HG03432 (cell line): ENCODE measurements around the gene BTD.
A peak's percentile ranks its signal among the peaks of the same experiment; 100 is the strongest.

Experiments used
- ATAC-seq: cut with Tn5 transposase; IDR thresholded peaks from one replicate; pipeline ENCODE4 v1.9.1; 2021; ENCODE audit warnings: mild to moderate bottlenecking, moderate library complexity; ENCODE audit not compliant: unreplicated experiment

Gene BTD

GRCh38 chr3:15635121-15635661 is 33.6 kb downstream of the BTD start:
- ATAC-seq: no peak

- ATAC-seq: peak; percentile 49
These were observed 34.6 kb downstream of the BTD start for GRCh38 chr3:15636028-15636709.

- peak; percentile 54 for ATAC-seq
These were observed 35.8 kb downstream of the BTD start for GRCh38 chr3:15637131-15637951.

- ATAC-seq: no peak
These were observed 36.8 kb downstream of the BTD start for GRCh38 chr3:15638193-15638890.

GRCh38 chr3:15638891-15639262 is 37.3 kb downstream of the BTD start:
- ATAC-seq: peak; percentile 44

- no peak for ATAC-seq
These were observed 43.7 kb downstream of the BTD start for GRCh38 chr3:15645246-15645645.

- ATAC-seq: no peak
These were observed 44.4 kb downstream of the BTD start for GRCh38 chr3:15645740-15646501.

- ATAC-seq: peak; percentile 12
These were observed 45.4 kb downstream of the BTD start for GRCh38 chr3:15646851-15647511.

GRCh38 chr3:15647611-15648167 is 46.1 kb downstream of the BTD start:
- ATAC-seq: peak; percentile 91

- no peak for ATAC-seq
These were observed 47.8 kb downstream of the BTD start for GRCh38 chr3:15649341-15649740.

GRCh38 chr3:15649858-15650257 is 48.3 kb downstream of the BTD start:
- ATAC-seq: no peak

- no peak for ATAC-seq
These were observed 49.9 kb downstream of the BTD start for GRCh38 chr3:15651396-15651795.

- no peak for ATAC-seq
These were observed 51.8 kb downstream of the BTD start for GRCh38 chr3:15653321-15653720.

- ATAC-seq: no peak
These were observed 52.6 kb downstream of the BTD start for GRCh38 chr3:15654127-15654526.

- no peak for ATAC-seq
These were observed 53.3 kb downstream of the BTD start for GRCh38 chr3:15654891-15655290.

GRCh38 chr3:15656342-15656741 is 54.8 kb downstream of the BTD start:
- no peak for ATAC-seq

- ATAC-seq: no peak
These were observed 55.5 kb downstream of the BTD start for GRCh38 chr3:15657016-15657415.

GRCh38 chr3:15659254-15659975 is 57.9 kb downstream of the BTD start:
- ATAC-seq: no peak
